Measurements from ENCODE around the gene CARD11.

CARD11 gene

GRCh38 chr7:3020416-3020815, 23.3 kb downstream of the CARD11 start:
- no peak for DNase-seq

DNA sequence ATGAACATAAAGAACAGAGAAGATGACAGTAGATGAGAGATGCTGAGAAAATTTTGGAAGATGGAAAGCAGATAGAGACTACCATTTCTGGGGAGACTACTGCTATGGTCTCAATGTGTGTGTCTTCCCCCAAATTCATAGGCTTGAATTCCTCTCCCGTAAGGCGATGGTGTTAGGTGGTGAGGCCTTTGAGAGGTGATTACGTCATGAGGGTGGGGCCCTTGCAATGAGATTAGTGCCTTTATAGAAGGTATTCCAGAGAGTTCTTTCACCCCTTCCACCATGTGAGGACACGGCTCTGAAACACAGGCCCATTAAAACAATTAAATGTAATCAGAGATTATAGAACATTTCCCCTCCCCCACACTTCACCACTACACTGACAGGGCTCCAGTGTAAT, 23.9 kb downstream of the CARD11 start:
- no peak for DNase-seq

DNA sequence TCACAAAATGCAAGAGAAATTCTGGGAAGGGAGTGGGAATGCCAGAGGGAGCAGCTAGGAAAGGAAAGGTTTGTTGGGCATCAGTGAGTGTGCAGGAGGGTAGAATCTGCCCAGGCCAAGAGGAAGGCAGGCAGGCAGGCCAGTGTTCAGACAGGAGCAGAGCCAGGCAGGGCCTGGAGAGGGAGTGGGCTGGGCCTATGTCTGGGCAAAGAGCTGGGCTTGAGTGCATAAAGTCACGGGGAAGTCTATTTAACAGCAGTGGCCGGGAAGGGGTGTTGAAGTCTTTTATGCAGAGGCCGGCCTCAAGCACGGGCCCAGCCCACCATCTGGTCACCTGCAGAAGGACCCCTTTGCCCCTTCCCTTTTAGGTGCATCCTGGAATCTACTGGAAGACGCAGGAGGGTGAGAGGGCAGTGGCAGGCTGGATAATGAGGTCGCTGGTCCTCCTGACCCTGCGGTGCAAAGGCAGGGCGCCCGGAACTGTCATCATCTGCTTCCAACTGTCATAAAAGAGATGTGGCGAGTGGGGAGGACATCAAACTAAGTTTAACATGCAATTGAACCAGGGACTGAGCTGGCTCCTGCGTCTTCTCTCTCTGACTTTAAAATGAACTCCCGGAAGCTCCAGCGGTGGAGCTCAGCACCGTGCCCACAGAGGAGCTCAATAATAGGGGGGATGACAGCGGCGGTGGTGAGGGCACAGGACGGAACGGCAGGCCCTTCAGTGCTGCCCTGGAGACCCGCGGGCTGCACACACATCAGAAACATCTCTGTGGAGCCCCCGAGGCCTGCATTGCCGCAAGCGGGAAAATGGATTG, 29.5 kb downstream of the CARD11 start:
- DNase-seq, result no peak

GRCh38 chr7:3011211-3011852, 32.3 kb downstream of the CARD11 start:
- peak in 1 of 5 experiments; percentile 48 for DNase-seq

DNA sequence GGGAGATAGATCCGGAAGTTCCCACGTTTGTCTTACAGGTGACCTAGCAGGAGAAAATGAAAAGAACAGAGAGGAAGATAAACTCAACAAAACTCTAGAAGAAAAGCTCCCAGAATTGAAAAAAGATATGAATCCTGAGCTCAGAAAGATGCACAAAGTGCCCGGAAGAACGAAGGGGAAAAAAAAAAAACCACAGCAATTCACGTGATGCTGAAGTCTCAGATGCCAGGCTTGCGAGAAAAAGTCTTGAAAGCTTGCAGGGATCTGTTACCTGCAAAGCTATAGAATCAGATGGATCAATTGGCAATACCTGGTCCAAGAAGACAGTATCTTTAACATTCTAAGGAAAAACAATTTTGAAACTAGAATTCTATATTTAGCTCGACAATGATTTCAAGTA, 33.5 kb downstream of the CARD11 start:
- peak in 1 of 5 experiments; percentile 44 for DNase-seq

- DNase-seq, result no peak
Observed at GRCh38 chr7:3009086-3009485, 34.6 kb downstream of the CARD11 start.

GRCh38 chr7:3008386-3008785, 35.3 kb downstream of the CARD11 start:
- no peak for DNase-seq

GRCh38 chr7:3007696-3008095, 36.0 kb downstream of the CARD11 start:
- no peak for DNase-seq

DNA sequence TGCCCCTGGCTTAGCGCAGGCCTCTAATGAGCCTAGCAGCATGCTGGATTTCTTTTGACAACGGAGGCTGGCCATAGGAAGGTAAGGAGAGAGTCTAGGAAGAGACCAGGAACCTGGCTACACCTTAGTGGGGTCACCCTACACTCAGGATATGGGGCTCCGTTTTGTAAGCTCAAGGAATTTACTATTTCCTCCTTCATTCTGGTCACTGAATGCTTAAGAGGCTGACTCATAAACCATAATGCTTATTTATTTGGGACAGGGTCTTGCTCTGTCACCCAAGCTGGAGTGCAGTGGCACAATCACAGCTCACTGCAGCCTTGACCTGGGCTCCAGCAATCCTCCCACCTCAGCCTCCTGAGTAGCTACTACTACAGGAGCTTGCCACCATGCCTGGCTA, 38.4 kb downstream of the CARD11 start:
- no peak for DNase-seq

- no peak for DNase-seq
Observed at GRCh38 chr7:3003936-3004335, 39.7 kb downstream of the CARD11 start.

GRCh38 chr7:3002631-3003030, 41.0 kb downstream of the CARD11 start:
- DNase-seq, result no peak

DNA sequence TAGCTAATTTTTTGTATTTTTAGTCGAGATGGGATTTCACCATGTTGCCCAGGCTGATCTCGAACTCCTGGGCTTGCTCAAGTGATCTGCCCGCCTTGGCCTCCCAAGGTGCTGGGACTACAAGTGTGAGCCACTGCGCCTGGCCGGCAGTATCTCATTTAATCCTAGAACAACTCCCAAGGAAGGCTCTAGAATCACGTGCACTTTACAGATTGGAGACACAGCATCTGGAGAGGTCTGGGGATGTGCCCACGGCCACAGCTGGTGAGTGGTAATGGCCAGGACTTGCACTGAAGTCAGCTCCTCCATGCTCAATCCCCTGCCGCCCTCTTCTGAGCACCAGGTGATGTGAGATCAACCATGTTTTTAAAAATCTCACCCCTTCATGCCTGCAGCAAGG, 43.1 kb downstream of the CARD11 start:
- DNase-seq, result no peak

DNA sequence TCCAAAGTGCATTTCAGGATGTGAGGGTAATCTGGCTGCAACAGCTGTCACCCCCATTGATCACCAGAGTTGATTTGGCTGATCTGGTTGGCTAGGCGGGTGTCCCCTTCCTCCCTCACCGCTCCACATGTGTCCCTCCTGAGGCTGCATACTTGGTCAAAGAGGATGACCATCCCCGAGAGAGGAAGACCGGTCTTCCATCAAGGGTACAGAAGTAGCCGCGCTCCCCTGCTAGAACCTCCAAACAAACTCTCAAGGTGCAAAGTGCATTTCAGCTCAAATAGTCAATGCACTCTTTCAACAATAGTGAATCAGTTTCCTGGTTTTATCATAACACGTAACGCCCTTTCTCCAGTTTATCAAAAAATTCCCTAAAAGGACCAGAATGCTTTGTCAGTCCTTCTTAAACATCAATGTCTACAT, 44.6 kb downstream of the CARD11 start:
- no peak for DNase-seq

GRCh38 chr7:2997014-2997413, 46.7 kb downstream of the CARD11 start:
- no peak for DNase-seq

- DNase-seq, result no peak
Observed at GRCh38 chr7:2996141-2996540, 47.5 kb downstream of the CARD11 start.

GRCh38 chr7:2993868-2994267, 49.8 kb downstream of the CARD11 start:
- DNase-seq, result no peak

GRCh38 chr7:2993396-2993795, 50.3 kb downstream of the CARD11 start:
- no peak for DNase-seq

DNA sequence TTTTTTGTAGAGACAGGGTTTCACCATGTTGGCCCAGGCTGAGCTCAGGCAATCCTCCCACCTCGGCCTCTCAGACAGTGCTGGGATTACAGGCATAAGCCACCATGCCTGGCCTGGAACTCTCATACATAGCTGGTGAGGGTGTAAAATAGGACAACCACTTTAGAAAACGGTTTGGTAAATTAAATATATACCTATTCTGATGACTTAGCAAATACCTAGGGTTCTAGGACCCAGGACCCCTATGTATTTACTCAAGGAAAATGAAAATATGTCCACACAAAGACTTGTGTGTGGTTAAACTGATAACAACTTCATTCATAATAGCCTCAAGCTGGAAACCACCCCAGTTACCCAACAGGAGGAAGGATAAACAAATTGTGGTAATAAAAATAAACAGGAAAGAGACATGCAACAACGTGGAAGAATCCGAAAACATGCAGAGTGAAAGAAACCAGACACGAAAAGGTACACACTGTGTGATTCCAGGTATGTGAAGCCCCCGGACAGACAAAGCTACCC, 52.7 kb downstream of the CARD11 start:
- no peak for DNase-seq

- no peak for DNase-seq
Observed at GRCh38 chr7:2986561-2986960, 57.1 kb downstream of the CARD11 start.

DNA sequence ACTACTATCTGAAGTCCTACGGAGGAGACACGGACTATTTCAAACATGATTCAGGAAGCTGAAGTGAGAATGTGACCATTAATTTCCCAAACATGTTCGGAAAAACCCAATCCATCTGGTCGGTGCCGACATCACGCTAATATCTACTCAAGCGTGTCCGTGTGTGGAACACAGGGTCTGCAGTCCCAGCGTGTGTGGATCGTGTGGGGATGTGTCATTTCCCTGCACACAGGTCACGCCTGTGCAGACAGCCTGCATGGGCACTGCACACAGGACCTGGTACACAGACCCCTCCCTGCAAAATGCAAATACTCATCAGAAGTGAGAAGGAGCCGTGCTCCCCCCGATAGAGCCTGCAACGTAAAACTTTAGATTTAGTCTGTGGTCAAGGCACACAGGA, 57.8 kb downstream of the CARD11 start:
- DNase-seq, result no peak

- DNase-seq, result no peak
Observed at GRCh38 chr7:2984091-2984490, 59.6 kb downstream of the CARD11 start.

DNA sequence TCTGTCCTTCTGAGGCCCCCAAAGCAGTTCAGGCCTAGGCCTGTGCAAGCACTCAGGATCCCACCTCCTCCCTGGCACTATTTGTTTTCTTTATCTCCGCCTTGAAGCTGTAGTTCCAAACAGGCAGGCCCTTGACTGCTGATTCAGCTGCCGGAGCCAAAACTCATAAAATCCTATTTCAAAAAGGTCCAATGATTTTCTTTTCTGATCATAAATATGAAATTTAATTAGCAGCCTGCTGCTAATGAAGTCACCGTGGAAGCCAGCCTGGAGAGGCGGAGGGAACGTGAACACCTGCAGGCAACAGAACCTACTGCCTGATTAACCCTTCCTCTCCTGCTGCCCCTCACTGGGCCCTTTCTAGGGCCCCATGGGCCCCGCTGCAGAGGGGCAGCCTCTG, 60.1 kb downstream of the CARD11 start:
- no peak for DNase-seq

DNA sequence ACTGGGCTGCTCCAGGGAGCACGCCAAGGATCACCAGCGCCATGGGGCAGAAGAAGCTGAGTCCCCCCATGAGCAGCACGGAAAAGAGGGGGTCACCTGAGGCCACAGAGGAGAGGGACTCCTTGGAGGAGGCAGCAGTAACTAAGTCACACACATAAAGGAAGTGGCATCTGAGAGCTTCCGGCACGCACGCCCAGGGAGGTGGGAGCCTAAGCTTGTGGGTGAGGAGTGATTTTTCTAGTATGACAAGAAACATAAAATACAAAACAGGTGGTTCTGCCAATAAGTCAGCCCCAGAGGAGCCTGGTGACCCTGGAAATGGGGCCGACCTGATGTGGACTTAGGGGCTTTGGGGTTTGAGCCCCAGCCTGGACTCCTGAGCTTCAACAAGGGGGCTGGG, 60.8 kb downstream of the CARD11 start:
- peak in 3 of 5 experiments; percentile 5 to 85 (median 65) for DNase-seq

GRCh38 chr7:2982401-2982800, 61.3 kb downstream of the CARD11 start:
- DNase-seq, result no peak

Data from T-helper 2 cell (primary cell).